ENCODE measurements around the gene TMX4.

TMX4 gene

DNA sequence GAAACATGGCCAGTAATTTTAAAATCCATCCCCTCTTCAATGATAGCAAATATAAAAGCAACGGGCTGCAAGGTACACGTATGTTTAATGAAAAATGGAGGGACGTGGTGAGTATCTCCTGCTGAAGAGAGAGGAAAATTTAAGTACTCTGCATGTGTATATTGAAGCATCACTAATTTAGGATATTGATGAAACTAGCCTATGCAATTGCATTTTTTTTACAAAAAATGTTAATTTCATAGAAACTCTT, 362 bp upstream of the TMX4 start:
- DNase-seq (ENCODE audit: low read depth): peak; percentile 5
- H3K4me3 ChIP-seq (ENCODE audit: low read depth, low read length): peak overlapping the region; percentile 74
- TF ChIP-seq, protein P1, sequence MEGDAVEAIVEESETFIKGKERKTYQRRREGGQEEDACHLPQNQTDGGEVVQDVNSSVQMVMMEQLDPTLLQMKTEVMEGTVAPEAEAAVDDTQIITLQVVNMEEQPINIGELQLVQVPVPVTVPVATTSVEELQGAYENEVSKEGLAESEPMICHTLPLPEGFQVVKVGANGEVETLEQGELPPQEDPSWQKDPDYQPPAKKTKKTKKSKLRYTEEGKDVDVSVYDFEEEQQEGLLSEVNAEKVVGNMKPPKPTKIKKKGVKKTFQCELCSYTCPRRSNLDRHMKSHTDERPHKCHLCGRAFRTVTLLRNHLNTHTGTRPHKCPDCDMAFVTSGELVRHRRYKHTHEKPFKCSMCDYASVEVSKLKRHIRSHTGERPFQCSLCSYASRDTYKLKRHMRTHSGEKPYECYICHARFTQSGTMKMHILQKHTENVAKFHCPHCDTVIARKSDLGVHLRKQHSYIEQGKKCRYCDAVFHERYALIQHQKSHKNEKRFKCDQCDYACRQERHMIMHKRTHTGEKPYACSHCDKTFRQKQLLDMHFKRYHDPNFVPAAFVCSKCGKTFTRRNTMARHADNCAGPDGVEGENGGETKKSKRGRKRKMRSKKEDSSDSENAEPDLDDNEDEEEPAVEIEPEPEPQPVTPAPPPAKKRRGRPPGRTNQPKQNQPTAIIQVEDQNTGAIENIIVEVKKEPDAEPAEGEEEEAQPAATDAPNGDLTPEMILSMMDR (IDR thresholded peaks at IDR 0.05; ENCODE audit: insufficient read depth, low read depth, low read length, missing control alignments): no peak

DNA sequence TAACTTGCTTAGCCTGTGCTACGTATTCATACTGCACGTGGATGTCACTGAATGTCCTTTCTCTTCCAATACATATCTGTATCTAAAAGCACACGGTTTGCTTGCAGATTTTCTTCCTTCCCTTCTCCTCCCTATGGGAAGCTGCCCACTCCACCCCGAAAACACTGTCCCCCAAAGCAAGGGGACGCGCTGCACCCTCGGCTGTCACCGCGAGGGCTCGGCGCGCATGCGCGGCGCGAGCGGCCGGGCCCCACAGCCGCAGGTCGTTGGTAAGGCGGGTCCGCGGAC, 659 bp downstream of the TMX4 start:
- H3K4me3 ChIP-seq (ENCODE audit: low read depth, low read length): peak overlapping the region; percentile 74
- TF ChIP-seq, protein P1 (IDR thresholded peaks at IDR 0.05; ENCODE audit: insufficient read depth, low read depth, low read length, missing control alignments): peak; percentile 13
- peak; percentile 80 for DNase-seq (ENCODE audit: low read depth)

DNA sequence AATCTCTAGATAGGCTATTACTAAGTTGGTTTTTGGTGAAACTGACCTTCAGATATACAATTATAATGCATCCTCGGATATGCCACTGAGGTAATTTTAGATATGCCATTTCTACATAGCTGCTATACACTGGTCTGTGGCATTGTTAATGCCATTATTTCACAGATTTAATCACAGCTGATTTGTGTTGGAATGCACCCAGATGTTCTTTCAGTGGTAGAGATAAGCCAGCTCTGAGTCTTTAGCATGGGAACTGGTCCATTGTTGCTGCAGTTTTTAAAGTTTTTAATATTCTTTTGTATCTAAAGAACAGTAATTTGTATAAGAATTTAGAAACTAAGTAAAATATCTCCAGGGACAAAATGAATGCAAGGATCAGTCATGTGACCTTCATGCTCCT, 6.8 kb downstream of the TMX4 start:
- no peak for DNase-seq (ENCODE audit: low read depth)
- TF ChIP-seq, protein P1 (IDR thresholded peaks at IDR 0.05; ENCODE audit: insufficient read depth, low read depth, low read length, missing control alignments): no peak
- no peak overlapping the region for H3K4me3 ChIP-seq (ENCODE audit: low read depth, low read length)

DNA sequence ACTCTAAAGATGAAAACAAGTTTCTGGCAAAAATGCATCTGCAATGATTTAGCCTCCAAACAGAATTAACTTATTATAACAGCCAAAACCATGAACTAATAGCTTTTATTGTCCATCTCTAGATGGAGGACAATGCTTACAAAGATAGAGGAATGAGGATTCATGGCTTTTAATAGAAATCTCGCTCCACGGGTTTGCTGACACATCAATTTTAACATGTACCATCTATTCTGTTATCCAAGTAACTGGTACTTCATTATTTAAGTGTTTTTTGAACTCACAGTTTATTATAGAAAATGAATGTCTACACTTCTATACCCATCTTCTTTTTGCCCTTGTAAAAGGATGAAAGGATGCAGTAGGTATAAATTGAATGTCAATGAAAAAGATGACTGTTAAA, 10.8 kb downstream of the TMX4 start:
- H3K4me3 ChIP-seq (ENCODE audit: low read depth, low read length): no peak overlapping the region
- TF ChIP-seq, protein P1 (IDR thresholded peaks at IDR 0.05; ENCODE audit: insufficient read depth, low read depth, low read length, missing control alignments): no peak
- no peak for DNase-seq (ENCODE audit: low read depth)

GRCh38 chr20:8007490-8007889, 12.1 kb downstream of the TMX4 start:
- DNase-seq (ENCODE audit: low read depth): no peak
- no peak overlapping the region for H3K4me3 ChIP-seq (ENCODE audit: low read depth, low read length)
- TF ChIP-seq, protein P1 (IDR thresholded peaks at IDR 0.05; ENCODE audit: insufficient read depth, low read depth, low read length, missing control alignments): no peak

DNA sequence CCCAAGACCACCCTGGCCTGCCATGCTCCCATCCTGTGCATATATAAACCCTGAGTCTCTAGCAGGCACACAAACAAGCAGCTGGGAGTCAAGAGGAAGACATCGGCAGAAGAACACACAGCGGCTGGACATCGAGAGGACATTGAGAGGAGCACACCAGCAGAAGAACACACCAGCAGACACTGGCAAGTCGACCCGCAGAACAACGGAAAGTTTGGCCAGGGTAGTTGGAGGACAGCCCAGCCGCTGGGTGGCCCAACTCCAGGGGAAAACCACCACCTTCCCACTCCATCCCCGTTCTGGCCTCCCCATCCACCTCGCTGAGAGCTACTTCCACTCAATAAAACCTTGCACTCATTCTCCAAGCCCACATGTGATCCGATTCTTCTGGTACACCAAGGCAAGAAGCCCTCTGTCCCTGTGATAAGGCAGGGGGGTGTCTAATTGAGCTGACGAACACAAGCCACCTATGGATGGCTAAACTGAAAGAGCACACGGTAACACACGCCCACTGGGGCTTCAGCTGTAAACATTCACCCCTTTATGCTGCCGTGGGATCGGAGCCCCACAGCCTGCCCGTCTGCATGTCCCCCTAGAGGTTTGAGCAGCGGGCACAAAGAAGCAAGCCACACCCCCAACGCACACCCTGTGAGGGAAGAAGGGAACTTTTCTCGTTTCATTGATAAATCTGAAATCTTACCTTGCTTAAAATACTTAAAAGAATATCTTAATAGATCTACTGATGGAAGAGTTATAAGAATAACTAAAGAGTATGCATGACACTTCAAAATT, 13.8 kb downstream of the TMX4 start:
- TF ChIP-seq, protein P1 (IDR thresholded peaks at IDR 0.05; ENCODE audit: insufficient read depth, low read depth, low read length, missing control alignments): no peak
- DNase-seq (ENCODE audit: low read depth): no peak
- H3K4me3 ChIP-seq (ENCODE audit: low read depth, low read length): no peak overlapping the region

DNA sequence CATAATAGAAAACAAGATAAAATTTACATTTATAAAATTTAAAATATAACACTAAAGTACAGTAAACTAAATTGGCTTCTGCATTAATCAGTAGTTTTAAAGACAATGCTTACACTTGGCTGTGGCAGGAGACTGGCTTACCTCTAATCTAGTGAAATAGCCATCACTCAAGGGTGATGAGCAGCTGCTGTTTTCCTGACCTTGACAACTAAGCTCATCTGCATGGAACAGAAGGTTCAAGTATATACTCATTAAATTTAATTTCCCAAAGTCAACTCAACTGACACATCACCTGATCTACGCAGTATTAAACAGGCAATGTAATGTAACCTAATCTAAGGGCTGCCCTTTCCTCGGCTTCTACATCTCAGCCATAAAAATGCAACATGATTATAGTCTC, 14.5 kb downstream of the TMX4 start:
- H3K4me3 ChIP-seq (ENCODE audit: low read depth, low read length): no peak overlapping the region
- DNase-seq (ENCODE audit: low read depth): no peak
- TF ChIP-seq, protein P1 (IDR thresholded peaks at IDR 0.05; ENCODE audit: insufficient read depth, low read depth, low read length, missing control alignments): no peak
